Panc1 (cell line): Measurements from ENCODE around the gene PDE4B. TPM values are rescaled to one million over a fixed set of nuclear protein-coding genes. Genes with fewer than 3 reads are reported as not detected.
"Not testable (repeated sequence)": the region's sequence is repeated elsewhere in the genome, so short reads cannot be mapped to it uniquely, and the experiment has no call there.

Experiments
- ATAC-seq: fragments of 200-7000 bp; cut with Tn5 transposase; 2 replicates; pipeline ENCODE4 v1.9.1; 2020; ENCODE audit warnings: mild to moderate bottlenecking, moderate library complexity
- BruUV-seq: library from RNA; stranded (reverse); fragments of 400-500 nt; replicated peaks from 2 replicates; lab custom pipeline; 2021; lab: Mats Ljungman, UMichigan
- CTCF ChIA-PET: fragments of 300-600 bp; sonication (Branson Sonifier 250); formaldehyde crosslinking; loops from one replicate; lab custom pipeline; 2022; ENCODE audit warnings: antibody characterized with exemption; lab: Charles Lee
- POLR2A ChIA-PET: fragments of 300-600 bp; sonication (Branson Sonifier 250); formaldehyde crosslinking; loops from one replicate; lab custom pipeline; 2022; ENCODE audit warnings: antibody characterized with exemption; lab: Charles Lee
- DNase-seq: peaks from one replicate; pipeline ENCODE4 v3.0.0-alpha.2; 2010; ENCODE audit warnings: low read depth, low spot score
- H3K27ac ChIP-seq: 2 replicates; pipeline ENCODE4 v1.5.1; 2011; ENCODE audit warnings: mild to moderate bottlenecking, low read length, inconsistent platforms
- H3K27me3 ChIP-seq: fragments of 200-500 bp; sonication (Bioruptor generic); 2 replicates; pipeline ENCODE4 v1.6.0; 2014; ENCODE audit warnings: low read length, inconsistent platforms; ENCODE audit not compliant: control insufficient read depth, insufficient read depth
- H3K36me3 ChIP-seq: fragments of 200-500 bp; sonication (Bioruptor generic); 2 replicates; pipeline ENCODE4 v1.5.1; 2014; ENCODE audit warnings: inconsistent platforms, mild to moderate bottlenecking, low read length, moderate library complexity; ENCODE audit not compliant: control insufficient read depth, insufficient read depth
- H3K4me1 ChIP-seq: 2 replicates; pipeline ENCODE4 v1.5.1; 2011; ENCODE audit warnings: inconsistent platforms, mild to moderate bottlenecking, low read length, moderate library complexity; ENCODE audit not compliant: control insufficient read depth, insufficient read depth
- H3K4me3 ChIP-seq, 2 experiments: 2 replicates each; pipeline ENCODE4 v1.5.1; 2011 to 2012; ENCODE audit warnings: low read depth in 2 of 2, low read length in 2 of 2, mild to moderate bottlenecking in 2 of 2, inconsistent platforms in 1 of 2, moderate library complexity in 1 of 2
- H3K9me3 ChIP-seq: fragments of 200-500 bp; sonication (Bioruptor generic); 2 replicates; pipeline ENCODE4 v1.5.1; 2014; ENCODE audit warnings: low read depth, mild to moderate bottlenecking, inconsistent platforms, low read length, moderate library complexity; ENCODE audit not compliant: control insufficient read depth, insufficient read depth
- POLR2AphosphoS5 ChIP-seq: IDR thresholded peaks from 2 replicates; pipeline ENCODE4 v1.6.1; 2012; ENCODE audit warnings: mild to moderate bottlenecking, low read depth, low read length, moderate library complexity
- SIN3A ChIP-seq: IDR thresholded peaks from 2 replicates; pipeline ENCODE4 v1.6.1; 2012; ENCODE audit warnings: low read depth, mild to moderate bottlenecking, low read length, moderate library complexity, borderline replicate concordance; ENCODE audit not compliant: insufficient read depth
- TCF7L2 ChIP-seq: IDR thresholded peaks from 2 replicates; pipeline ENCODE4 v1.6.1; 2011; ENCODE audit warnings: mild to moderate bottlenecking, low read depth, low read length, inconsistent platforms
- in situ Hi-C: cut with HindIII; loops from 2 replicates; pipeline ENCODE4 v1.10.0; 2016; ENCODE audit warnings: low sequenced_read_pairs, low pct_unique_long_range_greater_than_20kb
- intact Hi-C: fragments of 100-400 bp; cut with micrococcal nuclease; formaldehyde crosslinking; loops from one replicate; pipeline ENCODE4 v1.10.0; 2022; ENCODE audit not compliant: unreplicated experiment
- total RNA-seq: library from RNA; stranded (reverse); gene quantifications from one replicate; pipeline ENCODE4 v1.2.1, GENCODE V29; 2021; ENCODE audit not compliant: unreplicated experiment
- TF ChIP-seq, protein P1 (sequence below), 2 experiments: IDR thresholded peaks; 2 replicates each; pipeline ENCODE4 v1.6.1; 2011 to 2012; ENCODE audit warnings: low read depth in 2 of 2, control low read depth in 1 of 2, low read length in 1 of 2, mild to moderate bottlenecking in 1 of 2, moderate library complexity in 1 of 2; ENCODE audit not compliant: insufficient read depth in 1 of 2
- TF ChIP-seq, protein P2 (sequence below): fragments of 450-650 bp; IDR thresholded peaks from 2 replicates; pipeline ENCODE4 v1.5.1; 2017; ENCODE audit warnings: mild to moderate bottlenecking

Gene PDE4B
- total RNA-seq, 1 experiment from 2014 or later, result 0.26 TPM

DNA sequence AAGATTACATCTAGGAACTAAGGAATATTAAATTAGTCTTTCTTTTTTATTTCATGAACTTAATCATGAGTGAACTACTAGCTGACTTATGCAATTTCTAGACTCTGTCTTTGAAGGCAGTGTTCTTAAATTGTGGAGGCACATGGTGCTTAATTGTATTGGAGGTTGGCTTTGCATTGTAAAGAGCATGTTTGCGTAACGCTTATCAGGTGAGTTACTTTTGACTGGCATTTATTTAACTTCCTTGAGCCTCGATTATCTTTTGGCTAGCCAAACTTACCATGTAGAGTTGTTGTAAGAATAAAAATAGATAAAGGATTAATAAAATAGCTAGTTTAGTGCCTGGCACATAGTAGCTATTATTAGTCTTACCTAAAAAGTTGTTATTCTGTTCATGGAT lies 262.4 kb downstream of the PDE4B start:
- DNase-seq, result no peak
- ChIA-PET CTCF (no interaction called here), POLR2A (no interaction called here)
- H3K4me1 ChIP-seq, result no peaks in the 10 kb centered on the region
- H3K4me3 ChIP-seq, result no peak overlapping the region
- H3K36me3 ChIP-seq, result no peaks in the 10 kb centered on the region
- H3K9me3 ChIP-seq, result no peaks in the 10 kb centered on the region
- in situ Hi-C loops (no loop called here), intact Hi-C loops (no loop called here)
- no TSS peak for BruUV-seq
- TF ChIP-seq POLR2AphosphoS5, result no peak
- TF ChIP-seq, protein P1, sequence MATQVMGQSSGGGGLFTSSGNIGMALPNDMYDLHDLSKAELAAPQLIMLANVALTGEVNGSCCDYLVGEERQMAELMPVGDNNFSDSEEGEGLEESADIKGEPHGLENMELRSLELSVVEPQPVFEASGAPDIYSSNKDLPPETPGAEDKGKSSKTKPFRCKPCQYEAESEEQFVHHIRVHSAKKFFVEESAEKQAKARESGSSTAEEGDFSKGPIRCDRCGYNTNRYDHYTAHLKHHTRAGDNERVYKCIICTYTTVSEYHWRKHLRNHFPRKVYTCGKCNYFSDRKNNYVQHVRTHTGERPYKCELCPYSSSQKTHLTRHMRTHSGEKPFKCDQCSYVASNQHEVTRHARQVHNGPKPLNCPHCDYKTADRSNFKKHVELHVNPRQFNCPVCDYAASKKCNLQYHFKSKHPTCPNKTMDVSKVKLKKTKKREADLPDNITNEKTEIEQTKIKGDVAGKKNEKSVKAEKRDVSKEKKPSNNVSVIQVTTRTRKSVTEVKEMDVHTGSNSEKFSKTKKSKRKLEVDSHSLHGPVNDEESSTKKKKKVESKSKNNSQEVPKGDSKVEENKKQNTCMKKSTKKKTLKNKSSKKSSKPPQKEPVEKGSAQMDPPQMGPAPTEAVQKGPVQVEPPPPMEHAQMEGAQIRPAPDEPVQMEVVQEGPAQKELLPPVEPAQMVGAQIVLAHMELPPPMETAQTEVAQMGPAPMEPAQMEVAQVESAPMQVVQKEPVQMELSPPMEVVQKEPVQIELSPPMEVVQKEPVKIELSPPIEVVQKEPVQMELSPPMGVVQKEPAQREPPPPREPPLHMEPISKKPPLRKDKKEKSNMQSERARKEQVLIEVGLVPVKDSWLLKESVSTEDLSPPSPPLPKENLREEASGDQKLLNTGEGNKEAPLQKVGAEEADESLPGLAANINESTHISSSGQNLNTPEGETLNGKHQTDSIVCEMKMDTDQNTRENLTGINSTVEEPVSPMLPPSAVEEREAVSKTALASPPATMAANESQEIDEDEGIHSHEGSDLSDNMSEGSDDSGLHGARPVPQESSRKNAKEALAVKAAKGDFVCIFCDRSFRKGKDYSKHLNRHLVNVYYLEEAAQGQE (IDR thresholded peaks at IDR 0.05; ENCODE audit: insufficient read depth in 1 of 2, low read depth in 2 of 2, low read length in 1 of 2), result no peak
- TF ChIP-seq, protein P2, sequence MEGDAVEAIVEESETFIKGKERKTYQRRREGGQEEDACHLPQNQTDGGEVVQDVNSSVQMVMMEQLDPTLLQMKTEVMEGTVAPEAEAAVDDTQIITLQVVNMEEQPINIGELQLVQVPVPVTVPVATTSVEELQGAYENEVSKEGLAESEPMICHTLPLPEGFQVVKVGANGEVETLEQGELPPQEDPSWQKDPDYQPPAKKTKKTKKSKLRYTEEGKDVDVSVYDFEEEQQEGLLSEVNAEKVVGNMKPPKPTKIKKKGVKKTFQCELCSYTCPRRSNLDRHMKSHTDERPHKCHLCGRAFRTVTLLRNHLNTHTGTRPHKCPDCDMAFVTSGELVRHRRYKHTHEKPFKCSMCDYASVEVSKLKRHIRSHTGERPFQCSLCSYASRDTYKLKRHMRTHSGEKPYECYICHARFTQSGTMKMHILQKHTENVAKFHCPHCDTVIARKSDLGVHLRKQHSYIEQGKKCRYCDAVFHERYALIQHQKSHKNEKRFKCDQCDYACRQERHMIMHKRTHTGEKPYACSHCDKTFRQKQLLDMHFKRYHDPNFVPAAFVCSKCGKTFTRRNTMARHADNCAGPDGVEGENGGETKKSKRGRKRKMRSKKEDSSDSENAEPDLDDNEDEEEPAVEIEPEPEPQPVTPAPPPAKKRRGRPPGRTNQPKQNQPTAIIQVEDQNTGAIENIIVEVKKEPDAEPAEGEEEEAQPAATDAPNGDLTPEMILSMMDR, result no peak
- TF ChIP-seq SIN3A, result no peak
- no peak for TF ChIP-seq TCF7L2
- ATAC-seq, result no peak
- H3K27ac ChIP-seq, result no peak overlapping the region
- H3K27me3 ChIP-seq, result no peaks in the 10 kb centered on the region

GRCh38 chr1:66057448-66057847 lies 264.8 kb downstream of the PDE4B start:
- CTCF ChIA-PET, H3K4me3 ChIP-seq, H3K9me3 ChIP-seq, intact Hi-C loops, in situ Hi-C loops, H3K27me3 ChIP-seq, BruUV-seq, ATAC-seq, H3K27ac ChIP-seq, H3K36me3 ChIP-seq, DNase-seq, POLR2A ChIA-PET, H3K4me1 ChIP-seq: not testable (repeated sequence)

DNA sequence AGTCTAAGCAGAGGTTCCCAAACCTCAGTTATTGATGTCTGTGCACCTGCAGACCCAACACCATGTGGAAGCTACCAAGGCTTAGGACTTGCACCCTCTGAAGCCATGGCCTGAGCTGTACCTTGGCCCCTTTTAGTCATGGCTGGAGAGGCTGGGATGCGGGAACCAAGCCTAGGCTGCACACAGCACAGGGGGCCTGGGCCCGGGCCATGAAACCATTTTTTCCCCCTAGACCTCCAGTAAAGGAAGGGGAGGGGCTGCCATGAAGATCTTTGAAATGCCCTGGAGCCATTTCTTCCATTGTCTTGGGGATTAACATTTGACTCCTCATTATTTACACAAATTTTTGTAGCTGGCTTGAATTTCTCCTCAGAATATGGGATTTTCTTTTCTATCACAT lies 265.9 kb downstream of the PDE4B start:
- POLR2A ChIA-PET, result no interaction called here
- TF ChIP-seq SIN3A, result no peak
- TF ChIP-seq, protein P2, result no peak
- no peak for TF ChIP-seq TCF7L2
- no peak for TF ChIP-seq POLR2AphosphoS5
- TF ChIP-seq, protein P1 (IDR thresholded peaks at IDR 0.05; ENCODE audit: insufficient read depth in 1 of 2, low read depth in 2 of 2, low read length in 1 of 2), result no peak

DNA sequence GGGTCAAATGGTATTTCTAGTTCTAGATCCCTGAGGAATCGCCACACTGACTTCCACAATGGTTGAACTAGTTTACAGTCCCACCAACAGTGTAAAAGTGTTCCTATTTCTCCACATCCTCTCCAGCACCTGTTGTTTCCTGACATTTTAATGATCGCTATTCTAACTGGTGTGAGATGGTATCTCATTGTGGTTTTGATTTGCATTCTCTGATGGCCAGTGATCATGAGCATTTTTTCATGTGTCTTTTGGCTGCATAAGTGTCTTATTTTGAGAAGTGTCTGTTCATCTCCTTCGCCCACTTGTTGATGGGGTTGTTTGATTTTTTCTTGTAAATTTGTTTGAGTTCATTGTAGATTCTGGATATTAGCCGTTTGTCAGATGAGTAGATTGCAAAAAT lies 274.5 kb downstream of the PDE4B start:
- H3K4me3 ChIP-seq, H3K36me3 ChIP-seq, CTCF ChIA-PET, H3K9me3 ChIP-seq, H3K27me3 ChIP-seq, H3K4me1 ChIP-seq, H3K27ac ChIP-seq, DNase-seq, POLR2A ChIA-PET, ATAC-seq, BruUV-seq, intact Hi-C loops, in situ Hi-C loops: not testable (repeated sequence)

More for the DNA sequence above, 265.9 kb downstream of the PDE4B start:
- no peak overlapping the region for H3K4me3 ChIP-seq
- no peaks in the 10 kb centered on the region for H3K9me3 ChIP-seq
- in situ Hi-C loops, result no loop called here
- no peaks in the 10 kb centered on the region for H3K4me1 ChIP-seq
- H3K27me3 ChIP-seq, result no peaks in the 10 kb centered on the region
- intact Hi-C loops, result no loop called here
- ATAC-seq (no peak), DNase-seq (no peak)
- no peaks in the 10 kb centered on the region for H3K36me3 ChIP-seq
- CTCF ChIA-PET, result no interaction called here
- no TSS peak for BruUV-seq
- no peak overlapping the region for H3K27ac ChIP-seq
